GM10266 (cell line): Measurements from ENCODE around the gene C4orf50.

Experiments
- DNase-seq: peaks from one replicate; pipeline ENCODE4 v3.0.0; 2012; ENCODE audit errors: extremely low spot score
- TF ChIP-seq, protein P1 (sequence below): IDR thresholded peaks from 2 replicates; pipeline ENCODE4 v1.5.1; 2012; ENCODE audit warnings: mild to moderate bottlenecking, low read depth; ENCODE audit not compliant: control insufficient read depth, insufficient read depth; ENCODE audit errors: missing control alignments

Gene C4orf50

DNA sequence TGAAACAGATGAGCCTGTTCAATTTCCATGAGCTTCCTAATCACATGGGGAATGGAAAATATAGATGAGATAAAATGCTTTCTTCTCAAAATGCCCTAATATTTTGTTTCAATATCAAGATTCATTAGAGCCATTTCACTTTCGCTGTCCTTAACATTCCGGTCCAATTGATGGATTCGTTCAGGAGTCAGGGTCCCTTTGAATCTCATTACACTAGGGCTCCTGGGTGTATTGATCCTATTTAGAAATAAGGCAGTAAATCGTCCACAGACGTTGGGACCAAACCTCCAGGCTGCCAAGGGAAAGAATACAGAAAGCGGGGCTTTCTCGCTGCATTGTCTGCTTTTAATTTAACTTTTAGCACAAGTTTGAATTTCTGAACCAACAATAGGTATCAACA is 104.8 kb downstream of the C4orf50 start:
- TF ChIP-seq, protein P1, sequence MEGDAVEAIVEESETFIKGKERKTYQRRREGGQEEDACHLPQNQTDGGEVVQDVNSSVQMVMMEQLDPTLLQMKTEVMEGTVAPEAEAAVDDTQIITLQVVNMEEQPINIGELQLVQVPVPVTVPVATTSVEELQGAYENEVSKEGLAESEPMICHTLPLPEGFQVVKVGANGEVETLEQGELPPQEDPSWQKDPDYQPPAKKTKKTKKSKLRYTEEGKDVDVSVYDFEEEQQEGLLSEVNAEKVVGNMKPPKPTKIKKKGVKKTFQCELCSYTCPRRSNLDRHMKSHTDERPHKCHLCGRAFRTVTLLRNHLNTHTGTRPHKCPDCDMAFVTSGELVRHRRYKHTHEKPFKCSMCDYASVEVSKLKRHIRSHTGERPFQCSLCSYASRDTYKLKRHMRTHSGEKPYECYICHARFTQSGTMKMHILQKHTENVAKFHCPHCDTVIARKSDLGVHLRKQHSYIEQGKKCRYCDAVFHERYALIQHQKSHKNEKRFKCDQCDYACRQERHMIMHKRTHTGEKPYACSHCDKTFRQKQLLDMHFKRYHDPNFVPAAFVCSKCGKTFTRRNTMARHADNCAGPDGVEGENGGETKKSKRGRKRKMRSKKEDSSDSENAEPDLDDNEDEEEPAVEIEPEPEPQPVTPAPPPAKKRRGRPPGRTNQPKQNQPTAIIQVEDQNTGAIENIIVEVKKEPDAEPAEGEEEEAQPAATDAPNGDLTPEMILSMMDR, result no peak
- no peak for DNase-seq

DNA sequence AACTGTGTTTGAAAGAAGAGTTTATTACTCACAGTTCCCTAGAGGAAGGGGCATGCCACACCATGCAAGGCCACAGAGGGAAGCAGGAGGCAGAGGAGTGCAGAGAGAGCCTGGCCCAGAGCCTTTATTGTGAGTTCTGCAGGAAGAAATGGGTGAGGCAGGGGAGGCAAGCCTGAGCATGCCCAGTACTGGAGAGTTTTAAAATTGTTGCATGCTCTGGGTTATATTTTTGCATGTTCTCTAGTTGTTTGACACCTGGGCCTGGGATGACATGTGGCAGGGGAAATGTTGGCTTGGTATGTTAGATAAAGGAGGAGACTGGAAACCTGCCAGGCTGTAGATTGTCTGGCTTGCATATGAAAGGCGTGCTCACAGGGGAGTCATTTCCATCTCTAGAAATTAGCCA is 105.6 kb downstream of the C4orf50 start:
- no peak for DNase-seq

DNA sequence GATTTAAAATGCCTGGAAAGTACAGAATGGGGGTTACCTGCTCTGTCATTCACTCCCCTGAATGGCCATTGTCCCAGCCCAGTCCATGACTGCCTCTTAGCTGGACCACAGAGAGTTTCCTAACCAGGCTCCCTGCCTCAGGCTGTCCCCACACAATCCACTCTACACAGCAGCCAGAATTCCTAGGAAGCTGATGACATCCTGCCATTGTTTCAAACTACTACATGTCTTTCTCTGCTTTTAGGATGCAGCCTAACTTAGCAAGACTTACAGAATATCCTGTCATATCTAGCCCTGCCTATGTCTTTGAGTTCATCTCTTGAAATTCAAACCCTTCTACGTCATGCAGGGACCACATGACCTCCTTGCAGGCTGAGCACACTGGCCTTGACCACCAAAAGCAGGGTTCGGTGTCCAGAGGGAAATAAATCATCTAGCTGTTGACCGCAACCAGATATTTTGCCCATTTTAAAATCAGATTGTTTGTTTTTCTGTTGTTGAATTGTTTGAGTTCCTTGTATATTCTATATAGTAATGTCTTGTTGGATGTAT is 109.3 kb downstream of the C4orf50 start:
- TF ChIP-seq, protein P1, result no peak
- DNase-seq, result no peak

More for the DNA sequence above, 105.6 kb downstream of the C4orf50 start:
- TF ChIP-seq, protein P1, result no peak

DNA sequence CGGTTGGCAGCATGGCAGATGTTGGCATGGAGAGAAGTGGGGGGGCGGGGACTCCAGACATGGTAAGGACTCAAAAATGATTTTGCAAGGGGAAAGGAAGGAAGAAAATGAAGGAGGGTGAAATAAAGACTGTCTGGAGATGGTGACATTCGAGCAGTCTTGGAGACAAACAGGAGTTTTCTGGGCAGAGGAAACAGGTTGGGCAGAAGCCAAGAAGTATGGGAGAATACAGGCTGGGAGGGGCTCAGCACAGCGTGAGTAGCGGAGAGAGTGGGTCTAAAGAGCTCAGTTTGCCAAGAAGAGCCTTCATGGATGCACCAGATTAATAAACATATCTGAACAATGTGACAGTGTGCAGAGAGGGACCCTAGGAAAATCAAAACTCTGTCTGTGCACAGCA is 112.0 kb downstream of the C4orf50 start:
- no peak for DNase-seq
- TF ChIP-seq, protein P1, result no peak

DNA sequence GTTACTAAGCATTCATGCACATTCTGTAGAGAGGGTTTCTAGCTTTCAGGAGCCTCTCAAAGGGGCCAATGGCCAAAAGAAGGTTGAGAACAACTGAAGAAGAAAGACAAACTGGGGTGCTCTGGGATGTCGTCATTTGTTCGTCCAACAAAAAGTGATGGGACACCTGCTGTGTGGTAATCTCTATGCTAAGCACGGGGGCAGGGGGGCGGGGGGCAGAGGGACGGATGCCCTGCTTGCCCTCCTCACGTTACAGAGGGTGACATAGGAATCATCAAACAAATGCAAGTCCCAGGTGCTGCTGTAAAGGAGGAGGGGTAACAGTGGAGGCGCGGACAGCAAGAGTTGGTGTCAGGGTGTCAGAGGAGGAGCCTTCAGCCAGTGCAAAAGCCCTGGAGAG is 112.5 kb downstream of the C4orf50 start:
- TF ChIP-seq, protein P1, result no peak
- DNase-seq, result no peak

DNA sequence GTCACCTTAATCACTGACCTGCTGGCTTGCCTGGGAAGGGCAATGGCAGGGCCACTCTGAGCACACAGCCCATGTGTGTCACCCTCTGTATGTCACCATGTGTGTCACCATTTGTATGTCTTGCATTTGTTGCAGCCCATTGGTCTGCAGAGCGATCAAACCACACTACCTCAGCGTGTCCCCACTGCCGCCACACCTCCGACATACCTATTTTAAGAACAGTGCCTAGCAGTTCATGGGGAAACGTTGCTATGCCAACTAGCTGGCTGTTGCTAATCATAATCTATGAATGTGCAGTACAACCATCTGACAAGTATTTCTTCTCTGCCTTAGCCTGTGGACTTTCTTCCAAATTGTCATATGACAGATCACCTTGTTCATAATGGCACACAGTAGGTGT is 117.4 kb downstream of the C4orf50 start:
- TF ChIP-seq, protein P1, result no peak
- no peak for DNase-seq

DNA sequence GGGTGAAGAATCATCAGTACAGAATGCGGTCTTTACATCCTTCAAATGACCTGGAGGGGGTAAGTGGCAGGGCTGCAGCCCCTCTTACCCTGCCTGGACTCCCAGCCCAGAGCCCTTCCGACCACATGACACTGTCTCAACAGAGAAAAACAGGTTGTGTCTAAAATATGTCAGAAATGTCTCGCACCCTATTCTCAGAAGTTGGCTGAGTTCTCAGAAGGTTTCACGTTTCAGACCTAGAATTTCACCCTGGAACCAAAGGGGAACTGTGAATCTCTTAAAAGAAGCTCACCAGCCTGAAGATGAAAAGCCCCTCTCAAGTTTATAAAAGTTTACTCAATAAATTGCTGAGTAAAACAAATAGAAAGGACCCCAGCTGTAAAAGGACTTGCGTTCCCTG is 118.3 kb downstream of the C4orf50 start:
- DNase-seq, result no peak
- TF ChIP-seq, protein P1, result no peak
